ENCODE data around the gene ATXN1.
"Not testable (repeated sequence)": the region's sequence is repeated elsewhere in the genome, so short reads cannot be mapped to it uniquely, and the experiment has no call there.

The ATXN1 gene

GRCh38 chr6:16760516-16761470 is at the start of gene ATXN1:
TSS of gene ATXN1 (minus strand) at chr6:16761460.
- DNase-seq (ENCODE audit: low spot score) = no peak

GRCh38 chr6:16810411-16810810 is 49.2 kb upstream of the ATXN1 start:
- no peak for DNase-seq (ENCODE audit: low spot score)

- DNase-seq (ENCODE audit: low spot score) = no peak
Measured at GRCh38 chr6:16809753-16810358, 48.6 kb upstream of the ATXN1 start.

GRCh38 chr6:16807956-16808355 is 46.7 kb upstream of the ATXN1 start:
- DNase-seq (ENCODE audit: low spot score) = no peak

GRCh38 chr6:16806363-16806762 is 45.1 kb upstream of the ATXN1 start:
- DNase-seq (ENCODE audit: low spot score) = no peak

GRCh38 chr6:16805243-16805950 is 44.1 kb upstream of the ATXN1 start:
- DNase-seq (ENCODE audit: low spot score) = no peak

GRCh38 chr6:16804546-16805242 is 43.4 kb upstream of the ATXN1 start:
- no peak for DNase-seq (ENCODE audit: low spot score)

GRCh38 chr6:16803294-16804200 is 42.3 kb upstream of the ATXN1 start:
- peak; percentile 90 for DNase-seq (ENCODE audit: low spot score)

- DNase-seq (ENCODE audit: low spot score) = no peak
Measured at GRCh38 chr6:16802071-16802470, 40.8 kb upstream of the ATXN1 start.

- DNase-seq (ENCODE audit: low spot score) = no peak
Measured at GRCh38 chr6:16800942-16801341, 39.7 kb upstream of the ATXN1 start.

GRCh38 chr6:16800341-16800740 is 39.1 kb upstream of the ATXN1 start:
- no peak for DNase-seq (ENCODE audit: low spot score)

GRCh38 chr6:16799279-16800193 is 38.3 kb upstream of the ATXN1 start:
- DNase-seq (ENCODE audit: low spot score) = no peak

- no peak for DNase-seq (ENCODE audit: low spot score)
Measured at GRCh38 chr6:16793828-16794412, 32.7 kb upstream of the ATXN1 start.

- no peak for DNase-seq (ENCODE audit: low spot score)
Measured at GRCh38 chr6:16789329-16790038, 28.2 kb upstream of the ATXN1 start.

GRCh38 chr6:16787128-16787682 is 25.9 kb upstream of the ATXN1 start:
- no peak for DNase-seq (ENCODE audit: low spot score)

- no peak for DNase-seq (ENCODE audit: low spot score)
Measured at GRCh38 chr6:16785496-16785895, 24.2 kb upstream of the ATXN1 start.

GRCh38 chr6:16784957-16785356 is 23.7 kb upstream of the ATXN1 start:
- DNase-seq (ENCODE audit: low spot score) = not testable (repeated sequence)

GRCh38 chr6:16783952-16784565 is 22.8 kb upstream of the ATXN1 start:
- no peak for DNase-seq (ENCODE audit: low spot score)

All from putamen (tissue), 1 donor.